ENCODE results near the gene COL9A3.

COL9A3 gene

DNA sequence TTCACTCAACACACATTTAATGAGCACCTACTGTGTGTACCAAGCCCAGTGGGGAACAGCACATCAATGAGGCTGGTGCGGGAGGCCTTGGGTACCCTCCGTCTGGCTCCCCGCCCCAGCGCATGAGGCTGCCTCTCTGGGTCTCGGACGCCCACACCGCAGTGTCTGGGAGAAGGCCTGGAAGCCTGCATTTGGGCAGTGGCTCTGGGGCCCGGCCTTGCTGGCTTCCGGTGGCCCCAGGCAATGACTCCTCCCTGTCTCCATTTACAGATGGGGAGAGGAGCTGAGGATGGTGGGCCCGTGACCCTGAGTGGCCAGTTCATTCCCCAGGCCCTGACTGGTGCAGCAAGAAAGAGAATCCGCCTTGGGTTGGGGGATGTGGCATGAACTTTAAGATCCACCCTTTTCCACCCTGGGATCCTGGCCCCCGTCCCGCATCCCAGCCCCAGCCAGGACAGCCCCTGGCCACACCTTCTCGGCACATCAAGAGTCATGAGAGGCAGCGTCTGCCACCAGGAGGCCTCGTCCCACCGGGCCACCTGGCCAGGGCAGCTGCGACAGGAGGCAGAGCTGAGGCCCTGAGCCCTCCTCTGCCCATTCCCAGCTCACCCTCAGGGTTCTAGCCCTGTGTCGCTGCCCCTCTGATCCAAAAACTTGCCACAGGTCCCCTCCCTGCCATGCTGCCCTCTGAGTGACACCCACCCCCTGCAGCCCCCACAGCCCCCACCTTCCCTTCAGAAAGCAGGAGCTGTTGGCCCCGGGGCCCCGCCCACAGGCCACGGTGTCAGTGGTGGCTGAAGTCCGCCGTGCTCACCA, 38.0 kb upstream of the COL9A3 start:
- no peak for DNase-seq

DNA sequence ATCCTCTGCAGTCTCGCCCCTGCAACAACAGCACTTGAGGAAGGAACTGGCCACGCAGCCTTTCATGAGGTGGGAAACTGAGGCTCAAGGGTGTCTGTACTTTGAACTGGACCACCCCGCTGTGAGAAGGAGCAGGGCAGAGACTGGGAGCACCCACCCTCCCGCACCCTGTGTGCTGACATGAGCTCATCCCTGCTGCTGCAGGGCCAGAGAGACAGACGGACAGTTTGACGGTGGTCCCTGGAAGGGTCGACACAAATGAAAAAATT, 37.5 kb upstream of the COL9A3 start:
- DNase-seq: no peak

DNA sequence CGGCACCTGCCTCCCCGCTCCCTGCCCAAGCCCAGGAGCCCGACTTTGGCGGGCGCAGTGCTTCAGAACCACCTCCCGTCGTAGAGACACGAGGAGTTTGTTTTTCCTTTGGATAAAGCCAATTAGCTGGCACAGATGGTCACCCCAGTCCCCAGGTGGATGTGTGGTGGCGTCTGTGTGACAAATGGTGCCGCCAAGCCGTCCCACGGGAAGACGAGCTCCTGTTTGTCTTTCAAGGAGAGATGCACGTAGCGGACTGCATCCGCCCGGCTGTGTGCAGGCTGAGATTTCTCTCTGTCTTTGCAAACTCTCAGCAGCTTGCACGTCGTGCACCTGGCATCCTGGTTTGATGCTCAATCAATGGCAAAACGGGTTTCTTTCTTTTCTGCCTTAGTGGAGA, 36.6 kb upstream of the COL9A3 start:
- peak in 1 of 2 experiments; percentile 59 for DNase-seq

DNA sequence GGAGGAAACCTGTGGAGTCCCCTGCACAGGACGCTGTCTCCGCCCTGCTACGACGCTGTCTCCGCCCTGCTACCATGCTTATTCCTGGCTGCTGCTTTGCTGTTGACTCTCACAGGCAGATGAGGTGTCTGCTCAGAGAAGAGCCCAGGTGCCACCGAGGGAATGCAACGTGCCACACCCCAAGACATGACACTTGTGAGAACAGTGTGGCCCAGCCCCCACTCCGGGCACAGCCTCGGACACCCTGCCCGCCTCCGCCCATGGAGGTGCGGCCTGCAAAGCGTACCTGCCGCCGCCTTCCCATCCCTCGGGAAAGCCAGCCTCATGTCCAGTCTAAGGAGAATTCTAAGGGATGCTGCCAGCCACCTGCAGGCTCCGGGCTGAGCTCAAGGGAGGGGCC, 36.2 kb upstream of the COL9A3 start:
- DNase-seq: no peak

DNA sequence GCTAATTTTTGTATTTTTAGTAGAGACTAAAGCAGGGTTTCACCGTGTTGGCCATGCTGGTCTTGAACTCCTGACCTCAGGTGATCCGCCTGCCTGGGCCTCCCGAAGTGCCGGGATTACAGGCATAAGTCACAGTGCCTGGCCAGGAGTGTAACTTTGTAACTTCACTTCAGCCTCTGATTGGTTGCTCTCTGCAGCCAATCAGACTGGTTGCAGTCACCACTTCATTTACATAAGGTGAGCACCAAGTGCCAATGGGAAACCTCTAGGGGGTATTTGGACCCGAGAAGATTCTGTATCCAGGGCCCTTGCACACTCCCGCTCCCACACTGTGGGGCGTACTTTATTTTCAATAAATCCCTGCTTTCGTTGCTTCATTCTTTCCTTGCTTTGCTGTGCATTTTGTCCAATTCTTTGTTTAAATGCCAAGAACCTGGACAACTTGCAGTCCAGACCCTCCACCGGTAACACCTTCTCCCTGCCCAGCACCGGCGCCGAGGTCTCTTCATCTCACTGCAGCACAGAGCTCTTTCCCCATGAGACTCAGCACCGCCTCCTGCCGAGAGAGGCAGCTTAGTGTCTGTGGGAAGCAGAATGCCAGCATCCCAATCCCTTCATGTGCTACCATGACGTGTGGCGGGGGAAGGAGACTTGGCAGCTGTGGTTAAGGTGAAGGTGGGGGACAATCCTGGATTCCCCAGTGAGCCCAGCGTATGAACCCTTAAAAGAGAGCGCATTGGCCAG, 34.5 kb upstream of the COL9A3 start:
- DNase-seq: no peak

DNA sequence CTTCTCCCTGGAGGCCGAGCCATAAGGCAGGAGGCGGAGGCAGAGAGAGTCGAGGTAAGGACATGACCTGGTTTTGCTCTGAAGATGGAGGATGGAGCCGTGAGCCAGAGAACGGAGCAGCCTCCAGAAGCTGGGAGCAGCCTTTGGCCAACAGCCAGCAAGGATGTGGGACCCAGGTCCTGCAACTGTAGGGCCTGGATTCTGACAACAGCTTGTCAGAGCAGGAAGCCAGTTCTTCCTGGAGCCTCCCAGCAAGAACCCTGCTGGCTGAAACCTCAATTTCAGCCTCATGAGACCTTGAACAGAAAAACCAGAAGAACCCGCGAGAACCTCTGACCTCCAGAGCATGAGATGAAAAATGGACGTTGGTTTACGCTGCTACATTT, 34.0 kb upstream of the COL9A3 start:
- DNase-seq: no peak

DNA sequence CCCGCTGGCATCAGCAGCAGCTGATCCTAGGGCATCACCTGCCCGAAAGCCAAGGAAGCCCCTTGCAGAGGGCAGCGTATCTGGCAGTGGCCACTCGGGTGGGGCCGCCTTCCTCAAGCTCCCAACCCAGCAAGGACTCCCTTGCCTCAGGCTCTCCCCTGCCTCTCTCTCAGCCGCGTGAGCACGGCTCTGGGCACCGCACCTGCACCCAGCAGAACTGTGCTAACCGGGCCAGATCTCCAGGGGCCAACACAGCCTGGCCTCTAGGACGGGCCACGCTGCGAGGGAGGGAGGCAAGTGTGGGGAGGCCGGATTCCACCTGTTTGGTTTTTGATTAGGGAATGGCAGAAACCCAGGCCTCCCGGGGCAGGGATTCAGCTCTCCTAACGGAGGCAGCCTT, 32.4 kb upstream of the COL9A3 start:
- no peak for DNase-seq

DNA sequence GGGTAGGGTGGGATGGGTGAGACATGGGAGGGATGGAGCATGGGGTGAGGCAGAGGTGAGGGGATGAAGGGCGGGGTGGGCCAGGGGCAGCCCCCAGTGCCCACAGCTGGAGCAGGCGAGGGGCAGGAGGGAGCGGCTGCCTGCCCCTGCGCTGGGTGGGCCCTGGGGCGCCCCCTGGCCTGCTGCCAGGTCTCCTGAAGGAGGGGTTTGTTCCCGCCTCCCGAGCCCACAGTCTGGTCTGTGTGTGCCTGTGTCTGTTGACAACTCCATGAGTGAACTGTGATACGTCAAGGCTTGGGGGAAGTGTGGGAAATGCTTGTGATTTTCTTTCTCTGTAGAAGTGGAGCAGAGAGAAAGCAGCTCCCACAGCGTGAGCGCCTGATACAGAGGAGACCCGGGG, 31.5 kb upstream of the COL9A3 start:
- DNase-seq: no peak

DNA sequence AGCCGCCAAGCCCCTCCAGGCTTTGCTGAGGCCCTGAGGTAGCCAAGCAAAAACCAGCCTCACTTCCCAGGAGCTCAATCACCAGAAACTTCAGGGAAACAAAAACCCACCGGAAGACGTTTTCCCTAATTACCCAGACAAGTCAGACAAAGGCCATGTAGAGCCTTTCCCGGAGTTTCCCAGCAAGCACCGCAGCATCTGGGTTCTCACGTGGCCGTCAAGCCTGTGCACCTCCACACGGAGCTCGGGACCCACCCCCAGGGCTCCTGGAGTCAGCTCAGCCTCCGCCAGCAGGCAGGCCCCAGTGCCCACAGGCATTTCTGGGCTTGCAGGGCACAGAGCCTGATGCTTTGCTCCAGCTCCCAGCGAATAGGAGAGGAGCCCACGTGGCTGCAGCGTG, 30.7 kb upstream of the COL9A3 start:
- DNase-seq: no peak

DNA sequence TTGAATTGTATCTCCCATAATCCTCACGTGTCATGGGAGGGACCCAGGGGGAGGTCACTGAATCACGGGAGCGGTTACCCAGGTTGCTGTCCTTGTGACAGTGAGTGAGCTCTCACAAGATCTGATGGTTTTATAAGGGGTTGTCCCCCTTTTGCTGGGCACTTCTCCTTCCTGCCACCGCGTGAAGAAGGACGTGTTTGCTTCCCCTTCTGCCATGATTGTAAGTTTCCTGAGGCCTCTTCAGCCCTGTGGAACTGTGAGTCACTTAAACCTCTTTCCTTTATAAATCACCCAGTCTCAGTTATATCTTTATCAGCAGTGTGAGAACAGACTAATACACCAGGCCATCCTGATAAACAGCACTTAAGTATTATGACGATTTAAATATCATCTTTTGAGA, 29.5 kb upstream of the COL9A3 start:
- no peak for DNase-seq

DNA sequence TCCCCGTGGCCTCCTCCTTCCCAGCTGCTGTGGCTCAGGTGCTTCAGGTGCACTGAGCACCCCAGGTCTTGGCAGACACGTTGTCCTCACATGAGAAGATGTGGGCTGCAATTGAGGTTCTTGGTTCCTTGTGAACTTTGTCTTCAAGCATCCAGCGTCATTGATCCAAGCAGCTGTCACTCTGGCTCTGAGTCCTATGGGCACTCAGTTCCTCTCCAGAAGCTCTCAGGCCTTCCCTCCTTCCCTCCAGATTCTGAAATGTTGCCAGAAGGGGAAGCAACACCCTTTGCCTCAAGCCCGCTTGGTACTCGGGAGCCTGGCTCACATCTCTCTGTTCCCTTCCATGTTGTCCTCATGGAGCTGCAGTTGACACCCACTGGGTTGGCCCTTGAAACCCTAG, 29.0 kb upstream of the COL9A3 start:
- DNase-seq: no peak

DNA sequence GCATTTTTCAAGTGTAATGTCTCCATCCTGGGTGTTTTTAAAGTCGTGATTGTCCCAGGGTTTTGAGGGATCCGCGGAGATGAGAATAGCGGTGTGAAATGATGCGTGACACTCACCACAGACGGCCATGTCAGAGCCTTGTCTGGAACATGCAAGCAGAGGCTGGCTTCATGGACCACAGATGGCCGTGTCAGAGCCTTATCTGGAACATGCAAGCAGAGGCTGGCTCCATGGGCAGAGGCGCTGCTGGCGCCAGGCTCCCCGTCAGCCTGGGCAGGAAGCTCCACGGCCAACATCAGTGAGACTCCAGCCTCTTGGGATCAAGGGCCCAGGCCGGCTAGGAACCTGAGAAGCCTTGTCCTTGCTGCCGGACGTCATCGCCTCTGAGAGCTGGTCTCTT, 28.2 kb upstream of the COL9A3 start:
- no peak for DNase-seq

DNA sequence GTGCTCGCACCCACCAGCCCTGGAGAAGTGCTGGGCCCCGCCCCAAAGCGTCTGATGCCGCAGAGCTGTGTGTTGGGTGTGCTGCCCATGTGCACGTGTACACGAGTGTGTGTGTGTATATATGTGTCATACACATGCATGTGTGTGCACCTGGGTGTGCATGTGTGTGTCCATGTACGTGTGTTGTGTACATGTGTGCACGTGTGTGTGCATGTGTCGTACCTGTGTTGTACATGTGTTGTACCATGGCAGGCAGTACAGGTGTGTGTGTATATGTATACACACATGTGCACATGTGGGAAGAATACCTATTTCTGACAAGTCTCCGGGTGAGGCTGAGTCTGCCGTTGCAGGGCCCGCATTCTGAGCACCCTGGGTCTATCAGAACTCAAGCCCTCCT, 26.8 kb upstream of the COL9A3 start:
- DNase-seq: no peak

DNA sequence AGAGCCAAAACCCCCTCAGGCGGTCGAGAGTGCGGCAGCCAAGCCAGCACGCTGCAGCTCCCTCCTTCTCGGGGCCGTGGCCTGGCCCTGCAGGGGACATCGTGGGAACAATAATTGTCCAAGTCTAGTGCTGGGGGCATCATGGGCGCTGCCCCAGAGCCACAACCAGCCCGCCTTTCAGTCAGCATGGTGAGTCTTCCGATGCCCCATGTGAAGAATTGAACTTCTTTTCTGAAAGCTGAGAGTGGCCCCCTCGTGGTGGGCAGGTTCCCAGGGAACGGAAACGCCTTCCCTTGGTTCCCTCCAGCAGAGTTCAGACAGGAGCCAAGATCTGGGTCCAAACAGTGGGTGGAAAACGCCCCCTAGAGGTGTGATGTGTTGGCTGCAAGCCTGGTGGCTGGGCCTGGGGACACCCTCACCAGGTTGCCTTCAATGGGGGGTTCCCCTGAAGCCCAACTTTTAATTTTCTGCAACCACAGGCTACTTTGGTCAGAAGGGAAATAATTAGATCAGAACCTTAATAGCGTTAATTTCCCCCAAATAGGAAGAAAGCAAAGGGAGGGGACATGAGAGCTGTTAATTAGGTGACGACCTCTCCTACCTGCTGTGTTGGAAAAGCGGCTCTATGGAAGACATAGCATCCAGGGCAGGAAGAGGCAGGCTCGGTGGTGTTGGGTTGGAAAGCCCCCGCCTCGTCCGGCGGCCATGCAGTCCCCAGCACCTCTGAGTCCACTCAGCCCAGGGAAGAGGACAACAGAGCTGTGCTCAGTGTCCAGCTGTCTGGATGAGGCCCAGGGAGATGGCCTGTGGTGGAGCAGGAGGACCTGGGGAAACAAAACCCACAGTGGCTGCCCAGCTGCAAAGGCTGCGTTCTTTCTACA, 25.3 kb upstream of the COL9A3 start:
- DNase-seq: peak; percentile 91 to 94

DNA sequence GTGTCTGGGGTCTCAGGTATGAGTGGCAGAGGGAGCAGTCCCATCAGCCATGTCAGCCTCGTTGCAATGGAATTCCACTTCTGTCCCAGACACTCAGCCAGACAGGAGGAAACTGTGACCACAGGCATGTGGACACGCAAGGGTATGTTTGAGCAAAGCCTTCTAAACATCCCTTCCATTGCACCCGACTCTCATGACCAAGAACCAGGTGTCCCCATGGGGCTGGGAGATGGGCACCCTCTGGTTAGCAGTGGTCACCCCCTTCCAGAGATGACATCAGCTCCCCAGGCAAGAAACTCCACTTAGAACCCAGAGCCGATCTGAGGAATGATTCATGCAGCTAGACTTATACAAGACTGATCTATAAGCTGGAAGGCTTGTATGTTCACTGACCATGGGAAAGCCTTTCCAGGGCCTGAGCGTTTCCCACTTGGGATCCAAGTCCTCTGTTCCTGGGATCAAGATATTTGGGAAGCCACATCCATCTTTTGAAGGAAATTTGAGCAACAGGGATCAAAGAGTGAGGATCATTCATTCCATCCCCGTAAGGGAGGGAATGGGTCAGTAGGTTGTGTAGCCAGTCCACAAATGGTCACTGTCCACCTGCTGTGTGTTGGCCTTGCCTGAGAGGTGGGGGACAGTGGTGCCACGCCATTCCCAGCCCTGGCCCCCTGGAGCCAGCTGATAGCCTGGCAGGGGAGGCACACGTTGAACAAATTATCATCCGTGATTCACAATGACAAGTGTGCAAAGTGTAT, 24.5 kb upstream of the COL9A3 start:
- no peak for DNase-seq

DNA sequence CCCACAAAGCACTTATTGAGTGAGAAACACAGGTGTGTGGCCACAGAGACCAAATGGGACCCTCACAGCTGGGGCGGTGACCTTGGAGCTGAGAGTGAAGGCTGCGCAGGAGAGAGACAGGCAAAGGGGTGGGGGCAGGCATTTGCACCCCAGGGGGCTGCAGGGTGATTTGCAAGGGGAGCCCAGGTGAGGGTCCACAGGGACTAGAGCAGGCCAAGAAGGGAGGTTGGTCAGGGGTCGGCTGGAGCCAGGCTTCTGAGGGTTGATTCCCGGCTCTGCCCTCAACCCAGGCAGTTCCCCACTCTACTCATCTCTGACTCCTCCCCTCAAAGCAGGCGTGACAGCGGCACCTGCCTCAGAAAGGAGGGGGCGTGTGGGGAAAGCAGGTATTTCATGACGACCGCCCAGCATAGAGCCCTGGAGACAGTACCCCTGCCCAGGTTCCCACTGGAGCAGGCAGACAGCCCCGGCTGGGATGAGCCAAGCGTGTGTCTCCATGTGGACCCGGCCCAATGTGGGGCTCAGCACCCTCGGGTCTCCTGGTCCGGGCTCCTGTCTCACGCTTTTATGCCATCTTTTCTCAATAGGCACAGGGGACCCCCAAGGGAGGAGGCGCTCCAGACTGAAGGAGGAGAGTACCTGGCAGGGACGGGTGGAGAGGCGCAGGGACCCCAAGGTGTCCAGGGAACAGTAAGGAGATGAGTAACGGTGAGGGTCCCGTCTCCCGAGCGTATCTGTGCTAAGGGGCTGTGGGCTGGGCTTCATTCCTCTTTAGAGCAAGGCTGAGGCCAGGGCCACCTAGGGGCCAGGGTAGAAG, 23.7 kb upstream of the COL9A3 start:
- peak in 1 of 2 experiments; percentile 27 for DNase-seq

DNA sequence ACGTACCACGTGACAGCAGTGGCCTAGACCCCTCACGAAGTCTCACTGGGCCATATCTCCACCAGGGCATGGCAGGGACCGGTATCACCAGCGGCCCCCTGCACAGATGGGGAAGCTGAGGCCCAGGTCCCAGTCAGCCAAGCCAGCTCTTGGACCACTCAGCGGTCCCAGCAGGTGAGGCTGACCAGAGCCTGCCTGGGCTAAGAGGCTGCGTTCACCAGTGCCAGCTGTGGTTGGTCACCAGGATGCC, 23.2 kb upstream of the COL9A3 start:
- no peak for DNase-seq

DNA sequence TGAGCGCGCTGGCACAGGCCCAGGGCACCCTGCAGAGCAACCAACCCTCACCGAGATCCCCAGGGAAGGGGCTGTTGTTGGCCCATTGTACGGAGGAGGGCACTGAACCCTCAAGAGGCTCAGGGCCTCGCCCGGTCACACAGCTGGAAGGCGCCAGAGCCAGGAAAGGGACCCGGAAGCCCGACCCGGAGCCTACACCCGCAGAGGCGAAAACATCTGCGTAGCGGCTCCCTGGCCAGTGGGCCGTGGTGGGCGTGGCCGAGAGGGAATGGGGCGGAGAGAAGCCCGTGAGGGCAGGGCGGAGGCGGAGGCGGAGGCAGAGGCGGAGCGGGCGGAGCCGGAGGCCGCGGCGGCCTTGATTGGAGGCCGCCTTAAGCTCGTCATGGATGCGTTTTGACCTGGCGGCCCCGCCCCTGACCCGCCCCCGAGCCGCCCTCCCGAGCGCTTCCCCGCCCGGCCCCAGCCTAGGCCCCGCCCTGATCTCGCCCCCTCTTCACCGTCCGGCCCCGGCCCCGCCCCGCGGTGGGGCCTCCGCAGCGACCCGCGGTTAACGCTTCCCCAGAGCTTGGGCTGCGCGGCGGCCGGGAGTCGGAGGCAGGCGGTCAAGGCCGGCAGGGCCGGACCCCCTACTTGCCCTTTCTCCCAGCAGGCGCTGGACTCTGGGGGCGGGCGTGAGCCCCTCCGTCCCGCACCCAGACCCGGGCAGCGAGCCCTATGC, 22.7 kb upstream of the COL9A3 start:
- DNase-seq: peak; percentile 87 to 93

DNA sequence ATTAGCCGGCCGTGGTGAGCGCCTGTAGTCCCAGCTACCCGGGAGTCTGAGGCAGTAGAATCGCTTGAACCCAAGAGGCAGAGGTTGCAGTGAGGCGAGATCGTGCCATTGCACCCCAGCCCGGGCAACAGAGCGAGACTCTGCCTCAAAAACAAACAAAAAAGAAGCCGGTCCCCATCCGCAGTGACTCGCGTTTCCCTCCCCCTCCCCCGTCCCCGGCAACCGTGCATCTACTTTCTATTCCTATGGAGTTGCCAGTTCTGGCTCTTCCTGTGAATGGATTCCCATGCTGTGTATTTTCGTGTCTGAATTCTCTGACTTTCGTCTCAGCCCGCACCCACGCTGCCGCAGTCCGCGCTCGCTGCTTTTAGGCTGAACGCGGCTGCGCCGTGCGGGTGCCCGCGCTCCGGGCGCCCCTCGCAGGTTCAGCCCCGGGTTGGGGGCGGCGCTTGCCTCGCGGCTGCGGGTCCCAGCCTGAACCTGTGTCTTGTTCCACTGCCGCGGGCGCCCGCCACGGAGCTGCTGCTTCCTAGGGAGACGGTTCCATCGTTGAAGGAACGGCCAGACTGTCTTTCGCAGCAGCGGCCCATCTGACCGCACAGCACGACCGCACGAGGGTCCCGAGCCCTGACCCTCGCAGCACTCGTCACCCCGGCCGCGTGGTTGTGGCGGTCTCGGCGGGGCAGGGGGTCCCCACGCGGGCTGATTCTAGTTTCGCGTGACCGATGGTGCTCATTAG, 21.7 kb upstream of the COL9A3 start:
- peak; percentile 51 to 82 for DNase-seq

DNA sequence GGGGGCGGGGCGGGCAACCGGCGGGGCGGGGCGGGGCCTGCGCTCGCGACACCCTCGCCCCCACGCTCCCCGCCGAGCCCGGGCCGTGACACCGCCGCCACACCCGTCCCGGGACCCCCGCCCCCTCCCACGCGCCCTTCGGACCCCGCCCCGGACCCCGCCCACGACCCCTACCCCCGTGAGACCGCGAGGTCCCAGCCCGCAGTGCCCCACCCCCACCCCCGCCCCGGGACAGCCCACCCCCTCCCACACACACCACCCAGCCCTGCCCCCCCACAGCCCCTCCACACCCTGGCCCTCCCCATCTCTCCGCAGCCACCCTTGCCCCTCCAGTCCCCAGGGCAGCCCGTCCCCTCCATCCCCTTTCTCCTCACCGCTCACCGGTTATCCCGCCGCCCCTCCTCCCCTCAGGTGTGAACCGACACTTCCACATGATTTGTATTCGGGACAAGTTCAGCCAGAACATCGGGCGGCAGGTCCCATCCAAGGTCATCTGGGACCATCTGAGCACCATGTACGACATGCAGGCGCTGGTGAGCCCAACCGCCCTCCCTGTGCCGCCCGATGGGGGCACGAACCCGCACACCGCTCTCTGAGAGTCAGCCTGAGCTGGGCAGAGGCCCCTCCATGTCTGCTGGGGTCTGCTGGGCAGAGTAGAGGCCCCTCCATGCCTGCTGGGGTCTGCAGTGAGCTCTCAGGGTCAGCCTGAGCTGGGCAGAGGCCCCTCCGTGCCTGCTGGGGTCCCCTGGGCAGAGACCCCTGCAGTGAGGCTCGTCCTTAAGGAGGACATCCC, 20.0 kb upstream of the COL9A3 start:
- DNase-seq: no peak

Data from NCI-H1930 (cell line).